Measurements from ENCODE around the gene S100PBP.

DNA sequence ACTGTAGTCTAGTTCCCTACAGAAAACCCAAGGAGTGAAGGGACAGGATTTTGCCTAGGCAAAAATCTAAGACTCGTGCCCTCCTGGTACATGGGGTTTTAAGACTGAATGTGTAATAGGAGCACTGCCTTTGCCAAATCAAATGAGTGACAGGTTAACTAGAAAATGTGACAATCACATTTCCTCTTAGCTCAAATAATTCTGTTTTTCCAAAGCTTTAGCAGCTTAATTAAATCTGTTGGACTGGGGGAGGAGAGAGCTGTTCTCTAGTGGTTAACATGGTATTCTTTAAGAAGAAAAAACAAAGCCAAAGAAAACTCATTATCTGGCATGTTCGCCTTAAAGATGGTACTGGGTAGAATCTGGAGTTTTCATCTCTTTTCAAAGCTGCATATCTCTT lies 40.7 kb downstream of the S100PBP start:
- TF ChIP-seq, protein P1, sequence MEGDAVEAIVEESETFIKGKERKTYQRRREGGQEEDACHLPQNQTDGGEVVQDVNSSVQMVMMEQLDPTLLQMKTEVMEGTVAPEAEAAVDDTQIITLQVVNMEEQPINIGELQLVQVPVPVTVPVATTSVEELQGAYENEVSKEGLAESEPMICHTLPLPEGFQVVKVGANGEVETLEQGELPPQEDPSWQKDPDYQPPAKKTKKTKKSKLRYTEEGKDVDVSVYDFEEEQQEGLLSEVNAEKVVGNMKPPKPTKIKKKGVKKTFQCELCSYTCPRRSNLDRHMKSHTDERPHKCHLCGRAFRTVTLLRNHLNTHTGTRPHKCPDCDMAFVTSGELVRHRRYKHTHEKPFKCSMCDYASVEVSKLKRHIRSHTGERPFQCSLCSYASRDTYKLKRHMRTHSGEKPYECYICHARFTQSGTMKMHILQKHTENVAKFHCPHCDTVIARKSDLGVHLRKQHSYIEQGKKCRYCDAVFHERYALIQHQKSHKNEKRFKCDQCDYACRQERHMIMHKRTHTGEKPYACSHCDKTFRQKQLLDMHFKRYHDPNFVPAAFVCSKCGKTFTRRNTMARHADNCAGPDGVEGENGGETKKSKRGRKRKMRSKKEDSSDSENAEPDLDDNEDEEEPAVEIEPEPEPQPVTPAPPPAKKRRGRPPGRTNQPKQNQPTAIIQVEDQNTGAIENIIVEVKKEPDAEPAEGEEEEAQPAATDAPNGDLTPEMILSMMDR (conservative IDR thresholded peaks at IDR 0.05; ENCODE audit: low read depth, low read length): no peak
- no peak for TF ChIP-seq RFX5 (IDR thresholded peaks at IDR 0.05; ENCODE audit: low read depth, low read length)
- no peak for TF ChIP-seq BHLHE40 (IDR thresholded peaks at IDR 0.05; ENCODE audit: low read depth, low read length)
- no peak for TF ChIP-seq FOS (IDR thresholded peaks at IDR 0.05; ENCODE audit: low read depth, low read length)
- TF ChIP-seq NFE2L2 (IDR thresholded peaks at IDR 0.05; ENCODE audit: low read depth, low read length): no peak
- TF ChIP-seq MAFK (IDR thresholded peaks at IDR 0.05; ENCODE audit: low read depth, low read length): no peak
- no peak for TF ChIP-seq POLR2A (IDR thresholded peaks at IDR 0.05; ENCODE audit: low read depth, low read length)
